ENCODE data around the gene ALG10. TPM values are rescaled to one million over a fixed set of nuclear protein-coding genes. Genes with fewer than 3 reads are reported as not detected.
"Not testable (repeated sequence)": the region's sequence is repeated elsewhere in the genome, so short reads cannot be mapped to it uniquely, and the experiment has no call there.

Gene ALG10
- total RNA-seq, 1 experiment from 2014 or later, result 7.6 TPM

DNA sequence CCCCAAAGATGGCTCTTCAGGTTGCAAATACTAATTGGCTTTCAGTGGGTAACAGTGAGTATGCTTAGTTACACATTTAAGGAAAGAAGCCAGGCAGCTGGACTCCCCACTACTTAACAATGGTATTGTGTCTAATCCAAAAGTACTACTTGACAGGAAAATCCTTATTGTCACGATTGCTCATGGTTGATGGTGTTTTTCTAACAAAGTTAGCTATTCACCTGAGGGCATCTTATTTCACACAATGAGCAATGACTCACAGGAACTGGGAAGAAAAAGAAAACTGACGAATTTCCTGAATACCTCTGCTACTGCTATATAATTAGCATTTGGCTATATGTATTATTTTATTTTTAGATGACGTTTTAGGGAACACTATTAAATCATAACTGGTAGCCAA, 33.4 kb upstream of the ALG10 start:
- intact Hi-C loops (cut with micrococcal nuclease), result no loop called here
- H3K27me3 Mint-ChIP-seq (ENCODE audit: insufficient read depth, unreplicated experiment), result no peaks in the 10 kb centered on the region
- H3K4me1 Mint-ChIP-seq (ENCODE audit: insufficient read depth, unreplicated experiment), result peaks cover 4% of the 10 kb centered on the region
- ChIA-PET POLR2A (no interaction called here), CTCF (interaction anchor here (1.0 kb wide), 1 partner anchor 1107 kb away, joined by 3 read pairs; no protein-coding TSS in a partner anchor)
- no TSS peak for BruUV-seq (replicated peaks)
- H3K27ac Mint-ChIP-seq (ENCODE audit: low read depth, unreplicated experiment), result no peak overlapping the region
- TF ChIP-seq, protein P1, sequence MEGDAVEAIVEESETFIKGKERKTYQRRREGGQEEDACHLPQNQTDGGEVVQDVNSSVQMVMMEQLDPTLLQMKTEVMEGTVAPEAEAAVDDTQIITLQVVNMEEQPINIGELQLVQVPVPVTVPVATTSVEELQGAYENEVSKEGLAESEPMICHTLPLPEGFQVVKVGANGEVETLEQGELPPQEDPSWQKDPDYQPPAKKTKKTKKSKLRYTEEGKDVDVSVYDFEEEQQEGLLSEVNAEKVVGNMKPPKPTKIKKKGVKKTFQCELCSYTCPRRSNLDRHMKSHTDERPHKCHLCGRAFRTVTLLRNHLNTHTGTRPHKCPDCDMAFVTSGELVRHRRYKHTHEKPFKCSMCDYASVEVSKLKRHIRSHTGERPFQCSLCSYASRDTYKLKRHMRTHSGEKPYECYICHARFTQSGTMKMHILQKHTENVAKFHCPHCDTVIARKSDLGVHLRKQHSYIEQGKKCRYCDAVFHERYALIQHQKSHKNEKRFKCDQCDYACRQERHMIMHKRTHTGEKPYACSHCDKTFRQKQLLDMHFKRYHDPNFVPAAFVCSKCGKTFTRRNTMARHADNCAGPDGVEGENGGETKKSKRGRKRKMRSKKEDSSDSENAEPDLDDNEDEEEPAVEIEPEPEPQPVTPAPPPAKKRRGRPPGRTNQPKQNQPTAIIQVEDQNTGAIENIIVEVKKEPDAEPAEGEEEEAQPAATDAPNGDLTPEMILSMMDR (IDR thresholded peaks at IDR 0.05; ENCODE audit: unreplicated experiment), result no peak
- peak; percentile 67 for DNase-seq (ENCODE audit: unreplicated experiment)
- peaks cover 7% of the 10 kb centered on the region for H3K9me3 Mint-ChIP-seq (ENCODE audit: unreplicated experiment)
- no peak overlapping the region for H3K4me3 Mint-ChIP-seq (ENCODE audit: unreplicated experiment)
- no peaks in the 10 kb centered on the region for H3K36me3 Mint-ChIP-seq (ENCODE audit: insufficient read depth, unreplicated experiment)

DNA sequence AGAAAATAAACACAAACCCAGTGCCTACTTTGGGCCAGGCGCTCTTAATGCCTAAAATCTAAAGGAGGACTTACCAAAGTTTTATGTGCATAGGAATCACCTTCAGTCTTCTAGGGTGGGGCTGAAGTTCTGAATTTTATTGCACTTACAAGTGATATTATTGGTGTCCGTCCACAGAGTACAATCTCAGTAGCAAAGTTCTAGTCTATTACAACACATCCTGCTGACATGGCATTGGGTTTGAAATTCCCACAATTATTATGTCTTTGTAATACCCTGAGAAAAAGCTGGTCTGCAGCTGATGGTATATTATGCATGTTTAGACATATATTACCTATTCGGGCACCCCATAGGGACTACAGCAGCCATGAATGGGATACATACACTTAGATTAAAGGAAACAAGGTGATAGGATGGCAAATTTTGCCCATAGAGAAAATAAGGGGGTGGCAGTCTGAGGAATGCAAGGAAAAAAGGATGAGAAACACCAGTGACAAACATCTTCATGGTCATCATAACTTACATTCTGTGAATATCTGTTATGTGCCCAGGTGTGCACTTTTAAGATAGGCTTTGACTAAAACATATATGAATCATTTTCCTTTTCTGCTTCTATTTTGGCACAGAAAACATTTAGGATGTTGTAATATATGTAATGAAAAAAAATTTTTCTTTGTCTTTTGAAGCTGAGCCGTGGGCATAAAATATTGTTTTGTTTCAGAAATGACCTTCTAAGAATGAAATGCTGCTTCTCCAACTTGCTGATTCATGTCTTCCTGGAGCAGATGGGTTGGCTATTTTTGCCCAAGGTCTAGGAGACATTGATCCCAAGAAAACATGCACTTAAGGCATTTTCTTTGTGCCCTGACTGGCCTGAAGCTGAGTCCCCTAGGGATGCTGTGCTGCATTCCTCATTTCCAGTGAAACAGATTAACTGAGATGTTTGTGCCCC, 27.2 kb upstream of the ALG10 start:
- ChIA-PET POLR2A (interaction anchor here (0.7 kb wide), 1 partner anchor 541 kb away, joined by 3 read pairs; no protein-coding TSS in a partner anchor), CTCF (interaction anchor here (0.6 to 1.0 kb wide), 2 partner anchors 20 to 367 kb away, joined by 3 read pairs; no protein-coding TSS in a partner anchor)
- Mint-ChIP-seq H3K27ac (ENCODE audit: low read depth, unreplicated experiment) (peak overlapping the region; percentile 25), H3K4me3 (ENCODE audit: unreplicated experiment) (no peak overlapping the region), H3K9me3 (ENCODE audit: unreplicated experiment) (no peaks in the 10 kb centered on the region), H3K4me1 (ENCODE audit: insufficient read depth, unreplicated experiment) (peaks cover 10% of the 10 kb centered on the region), H3K27me3 (ENCODE audit: insufficient read depth, unreplicated experiment) (no peaks in the 10 kb centered on the region), H3K36me3 (ENCODE audit: insufficient read depth, unreplicated experiment) (no peaks in the 10 kb centered on the region)
- intact Hi-C loops (cut with micrococcal nuclease), result no loop called here
- no TSS peak for BruUV-seq (replicated peaks)
- DNase-seq (ENCODE audit: unreplicated experiment), result peak; percentile 33
- TF ChIP-seq, protein P1 (IDR thresholded peaks at IDR 0.05; ENCODE audit: unreplicated experiment), result no peak

DNA sequence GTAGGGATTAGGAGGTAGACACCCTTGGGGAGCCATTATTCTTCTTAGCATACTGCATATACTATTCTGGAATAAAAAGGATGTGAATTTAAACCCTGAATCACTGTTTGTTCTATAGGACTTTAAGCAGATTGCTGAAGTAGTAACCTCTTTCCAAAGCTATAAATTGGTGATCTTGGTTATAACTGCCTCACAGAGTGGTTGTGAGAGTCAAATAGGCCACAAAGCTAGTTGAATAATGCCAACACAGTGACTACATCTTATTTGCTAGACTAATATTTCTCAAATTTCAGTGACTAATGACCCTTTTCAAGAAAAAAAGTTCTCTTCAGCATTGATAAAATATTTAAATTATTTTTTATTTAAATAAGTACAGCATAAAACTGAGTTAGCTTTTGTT, 13.5 kb upstream of the ALG10 start:
- DNase-seq (ENCODE audit: unreplicated experiment); H3K27me3 Mint-ChIP-seq (ENCODE audit: insufficient read depth, unreplicated experiment); H3K36me3 Mint-ChIP-seq (ENCODE audit: insufficient read depth, unreplicated experiment); intact Hi-C loops (cut with micrococcal nuclease); POLR2A ChIA-PET; H3K4me3 Mint-ChIP-seq (ENCODE audit: unreplicated experiment); H3K4me1 Mint-ChIP-seq (ENCODE audit: insufficient read depth, unreplicated experiment); H3K27ac Mint-ChIP-seq (ENCODE audit: low read depth, unreplicated experiment); H3K9me3 Mint-ChIP-seq (ENCODE audit: unreplicated experiment); BruUV-seq (replicated peaks): not testable (repeated sequence)
- CTCF ChIA-PET, result interaction anchor here (1.2 to 1.5 kb wide), 2 partner anchors 12 to 1061 kb away, joined by 3 to 5 read pairs; no protein-coding TSS in a partner anchor

DNA sequence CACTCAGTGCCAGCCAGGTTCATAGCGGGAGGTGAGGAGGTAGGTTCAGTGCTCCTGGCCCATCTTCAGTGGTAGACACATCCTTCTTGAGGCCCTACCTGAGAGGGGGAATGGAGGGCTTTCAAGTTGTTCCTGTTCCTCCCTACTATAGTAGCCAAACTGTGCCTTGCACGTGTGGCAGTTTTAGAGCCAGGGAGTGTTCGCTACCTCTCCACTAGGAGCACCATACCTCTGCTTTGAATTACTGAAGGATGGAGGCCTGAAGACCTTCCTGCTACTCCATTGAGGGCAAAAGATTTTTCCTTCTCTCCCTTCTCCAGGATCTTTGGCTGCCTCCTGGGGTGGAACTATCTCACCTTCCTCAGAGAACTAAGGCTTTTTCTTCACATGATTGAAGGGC, 5.9 kb upstream of the ALG10 start:
- no peaks in the 10 kb centered on the region for H3K36me3 Mint-ChIP-seq (ENCODE audit: insufficient read depth, unreplicated experiment)
- no peak overlapping the region for H3K4me3 Mint-ChIP-seq (ENCODE audit: unreplicated experiment)
- H3K27me3 Mint-ChIP-seq (ENCODE audit: insufficient read depth, unreplicated experiment), result peaks cover 11% of the 10 kb centered on the region
- H3K9me3 Mint-ChIP-seq (ENCODE audit: unreplicated experiment), result no peaks in the 10 kb centered on the region
- no peaks in the 10 kb centered on the region for H3K4me1 Mint-ChIP-seq (ENCODE audit: insufficient read depth, unreplicated experiment)
- BruUV-seq (replicated peaks), result no TSS peak
- DNase-seq (ENCODE audit: unreplicated experiment), result no peak
- CTCF ChIA-PET, result no interaction called here
- TF ChIP-seq, protein P1 (IDR thresholded peaks at IDR 0.05; ENCODE audit: unreplicated experiment), result no peak
- POLR2A ChIA-PET, result no interaction called here
- intact Hi-C loops (cut with micrococcal nuclease), result no loop called here
- no peak overlapping the region for H3K27ac Mint-ChIP-seq (ENCODE audit: low read depth, unreplicated experiment)

All from MCF 10A (cell line).